Measurements from ENCODE around the gene ANO6.
"Not testable (repeated sequence)": the region's sequence is repeated elsewhere in the genome, so short reads cannot be mapped to it uniquely, and the experiment has no call there.

ANO6 gene

GRCh38 chr12:45355730-45356129, 139.8 kb downstream of the ANO6 start:
- Mint-ChIP-seq H3K27me3 (no peaks in the 10 kb centered on the region), H3K9me3 (no peaks in the 10 kb centered on the region), H3K36me3 (peaks cover 40% of the 10 kb centered on the region), H3K4me3 (no peak overlapping the region), H3K4me1 (peaks cover 6% of the 10 kb centered on the region), H3K27ac (peak overlapping the region; percentile 28)
- ATAC-seq (ENCODE audit: low read depth) (no peak), DNase-seq (ENCODE audit: low spot score in 2 of 2) (no peak)

- DNase-seq (ENCODE audit: low spot score in 2 of 2) (no peak), ATAC-seq (ENCODE audit: low read depth) (no peak)
- Mint-ChIP-seq H3K4me1 (peaks cover 6% of the 10 kb centered on the region), H3K27me3 (no peaks in the 10 kb centered on the region), H3K9me3 (no peaks in the 10 kb centered on the region), H3K27ac (no peak overlapping the region), H3K36me3 (peaks cover 37% of the 10 kb centered on the region), H3K4me3 (no peak overlapping the region)
These were observed 141.1 kb downstream of the ANO6 start for GRCh38 chr12:45356822-45357538.

- no peaks in the 10 kb centered on the region for H3K9me3 Mint-ChIP-seq
- H3K36me3 Mint-ChIP-seq, result peaks cover 42% of the 10 kb centered on the region
- ATAC-seq (ENCODE audit: low read depth), result no peak
- DNase-seq (ENCODE audit: low spot score in 2 of 2), result no peak
- peaks cover 6% of the 10 kb centered on the region for H3K4me1 Mint-ChIP-seq
- H3K4me3 Mint-ChIP-seq, result no peak overlapping the region
- H3K27ac Mint-ChIP-seq, result no peak overlapping the region
- no peaks in the 10 kb centered on the region for H3K27me3 Mint-ChIP-seq
These were observed 141.9 kb downstream of the ANO6 start for GRCh38 chr12:45357539-45358417.

DNA sequence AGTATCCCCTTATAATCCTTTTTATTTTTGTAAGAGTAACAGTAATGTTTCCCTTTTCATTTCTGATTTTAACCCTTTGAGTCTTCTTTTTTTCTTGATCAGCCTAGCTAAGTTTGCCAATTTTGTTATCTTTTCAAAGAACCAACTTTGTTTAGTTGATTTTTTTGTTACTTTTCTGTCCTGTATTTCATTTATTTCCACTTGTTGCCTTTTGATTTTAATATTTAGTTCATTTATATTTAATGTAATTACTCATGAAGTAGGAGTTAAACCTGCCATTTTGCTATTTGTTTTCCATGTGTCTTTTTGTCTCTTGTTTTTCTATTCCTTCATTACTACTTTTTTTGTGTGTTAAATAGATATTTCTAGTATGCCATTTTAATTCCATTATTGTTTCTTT, 146.4 kb downstream of the ANO6 start:
- DNase-seq (ENCODE audit: low spot score in 2 of 2) (no peak), ATAC-seq (ENCODE audit: low read depth) (no peak)
- Mint-ChIP-seq H3K27me3 (no peaks in the 10 kb centered on the region), H3K27ac (no peak overlapping the region), H3K9me3 (peaks cover 12% of the 10 kb centered on the region), H3K4me3 (no peak overlapping the region), H3K4me1 (no peaks in the 10 kb centered on the region), H3K36me3 (peaks cover 55% of the 10 kb centered on the region)

- H3K9me3 Mint-ChIP-seq, result peaks cover 12% of the 10 kb centered on the region
- no peak overlapping the region for H3K27ac Mint-ChIP-seq
- no peaks in the 10 kb centered on the region for H3K27me3 Mint-ChIP-seq
- H3K36me3 Mint-ChIP-seq, result peaks cover 60% of the 10 kb centered on the region
- H3K4me1 Mint-ChIP-seq, result no peaks in the 10 kb centered on the region
- DNase-seq (ENCODE audit: low spot score in 2 of 2) (no peak), ATAC-seq (ENCODE audit: low read depth) (no peak)
- no peak overlapping the region for H3K4me3 Mint-ChIP-seq
These were observed 148.0 kb downstream of the ANO6 start for GRCh38 chr12:45363903-45364302.

- no peak overlapping the region for H3K4me3 Mint-ChIP-seq
- H3K27me3 Mint-ChIP-seq, result no peaks in the 10 kb centered on the region
- peaks cover 41% of the 10 kb centered on the region for H3K36me3 Mint-ChIP-seq
- peaks cover 11% of the 10 kb centered on the region for H3K9me3 Mint-ChIP-seq
- H3K4me1 Mint-ChIP-seq, result no peaks in the 10 kb centered on the region
- no peak overlapping the region for H3K27ac Mint-ChIP-seq
- DNase-seq (ENCODE audit: low spot score in 2 of 2) (no peak), ATAC-seq (ENCODE audit: low read depth) (no peak)
These were observed 153.1 kb downstream of the ANO6 start for GRCh38 chr12:45368841-45369489.

GRCh38 chr12:45377815-45378214, 161.9 kb downstream of the ANO6 start:
- H3K27ac Mint-ChIP-seq, result no peak overlapping the region
- no peak overlapping the region for H3K4me3 Mint-ChIP-seq
- ATAC-seq (ENCODE audit: low read depth), result no peak
- H3K36me3 Mint-ChIP-seq, result peaks cover 19% of the 10 kb centered on the region
- H3K9me3 Mint-ChIP-seq, result peaks cover 1% of the 10 kb centered on the region
- no peak for DNase-seq (ENCODE audit: low spot score in 2 of 2)
- H3K27me3 Mint-ChIP-seq, result no peaks in the 10 kb centered on the region
- H3K4me1 Mint-ChIP-seq, result no peaks in the 10 kb centered on the region

DNA sequence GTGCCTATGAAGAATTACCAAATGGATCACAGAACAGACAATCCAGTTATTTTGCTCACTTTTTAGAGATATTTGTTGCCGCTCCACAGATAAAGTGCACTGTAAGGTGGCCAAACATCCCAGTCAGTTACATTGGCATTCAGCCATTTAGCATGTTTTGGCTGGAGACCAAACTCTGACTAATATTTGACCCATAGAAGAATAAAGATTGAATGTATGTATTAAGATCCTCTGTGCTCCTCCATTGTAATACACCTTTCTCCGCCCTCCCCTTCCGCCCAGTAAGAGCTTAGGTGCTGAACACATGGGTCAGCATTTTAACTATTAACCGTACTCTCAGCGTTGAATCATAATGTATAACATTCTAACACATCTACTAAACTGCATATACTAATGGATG, 163.4 kb downstream of the ANO6 start:
- Mint-ChIP-seq H3K9me3 (peaks cover 1% of the 10 kb centered on the region), H3K4me3 (no peak overlapping the region), H3K27ac (no peak overlapping the region), H3K4me1 (no peaks in the 10 kb centered on the region), H3K36me3 (peaks cover 26% of the 10 kb centered on the region), H3K27me3 (no peaks in the 10 kb centered on the region)
- ATAC-seq (ENCODE audit: low read depth), result no peak
- no peak for DNase-seq (ENCODE audit: low spot score in 2 of 2)

GRCh38 chr12:45381351-45381750, 165.5 kb downstream of the ANO6 start:
- DNase-seq (ENCODE audit: low spot score in 2 of 2) (no peak), ATAC-seq (ENCODE audit: low read depth) (no peak)
- no peaks in the 10 kb centered on the region for H3K4me1 Mint-ChIP-seq
- no peaks in the 10 kb centered on the region for H3K27me3 Mint-ChIP-seq
- no peak overlapping the region for H3K4me3 Mint-ChIP-seq
- H3K9me3 Mint-ChIP-seq, result no peaks in the 10 kb centered on the region
- H3K27ac Mint-ChIP-seq, result no peak overlapping the region
- H3K36me3 Mint-ChIP-seq, result peaks cover 39% of the 10 kb centered on the region

DNA sequence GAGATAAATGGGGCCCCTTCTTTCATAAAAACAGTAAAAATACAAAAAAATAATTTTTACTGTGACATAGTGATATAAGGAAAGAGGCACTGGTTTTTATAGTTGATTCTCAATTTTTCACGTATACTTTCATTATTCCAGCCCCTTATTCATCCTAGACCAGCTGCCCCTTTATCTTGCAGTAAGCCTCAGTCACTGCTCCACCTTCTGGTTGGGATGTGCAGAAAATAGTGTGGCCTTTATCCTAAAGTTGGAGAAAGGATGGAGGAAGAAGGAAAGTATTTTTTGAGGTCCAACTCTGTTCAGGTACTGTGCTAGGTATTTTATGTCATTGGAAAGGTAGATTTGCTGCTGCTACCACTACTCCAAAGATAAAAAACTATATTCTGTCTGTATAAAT, 172.7 kb downstream of the ANO6 start:
- peaks cover 46% of the 10 kb centered on the region for H3K36me3 Mint-ChIP-seq
- no peak overlapping the region for H3K27ac Mint-ChIP-seq
- DNase-seq (ENCODE audit: low spot score in 2 of 2) (no peak), ATAC-seq (ENCODE audit: low read depth) (no peak)
- H3K27me3 Mint-ChIP-seq, result no peaks in the 10 kb centered on the region
- no peaks in the 10 kb centered on the region for H3K4me1 Mint-ChIP-seq
- H3K4me3 Mint-ChIP-seq, result no peak overlapping the region
- H3K9me3 Mint-ChIP-seq, result no peaks in the 10 kb centered on the region

DNA sequence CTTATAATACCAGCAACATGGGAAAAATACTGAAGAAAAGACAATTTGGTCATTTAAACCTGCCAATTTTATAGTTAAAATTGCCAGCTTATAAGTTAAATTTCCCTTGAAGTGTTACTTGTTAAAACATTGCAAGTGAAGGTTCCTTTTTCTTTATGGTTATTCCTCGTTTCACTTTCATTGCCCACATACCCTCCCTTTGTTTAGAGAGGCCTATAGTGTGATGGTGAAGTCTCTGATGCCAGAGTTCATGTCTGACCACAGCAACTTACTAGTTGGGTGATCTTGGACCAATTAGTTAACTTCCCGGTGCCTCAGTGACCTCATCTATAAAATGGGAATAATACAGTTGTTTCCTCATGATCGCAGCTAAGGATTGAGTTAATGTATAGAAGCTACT, 173.5 kb downstream of the ANO6 start:
- no peak overlapping the region for H3K27ac Mint-ChIP-seq
- H3K27me3 Mint-ChIP-seq, result no peaks in the 10 kb centered on the region
- ATAC-seq (ENCODE audit: low read depth) (no peak), DNase-seq (ENCODE audit: low spot score in 2 of 2) (no peak)
- H3K4me3 Mint-ChIP-seq, result no peak overlapping the region
- no peaks in the 10 kb centered on the region for H3K4me1 Mint-ChIP-seq
- H3K9me3 Mint-ChIP-seq, result no peaks in the 10 kb centered on the region
- H3K36me3 Mint-ChIP-seq, result peaks cover 43% of the 10 kb centered on the region

DNA sequence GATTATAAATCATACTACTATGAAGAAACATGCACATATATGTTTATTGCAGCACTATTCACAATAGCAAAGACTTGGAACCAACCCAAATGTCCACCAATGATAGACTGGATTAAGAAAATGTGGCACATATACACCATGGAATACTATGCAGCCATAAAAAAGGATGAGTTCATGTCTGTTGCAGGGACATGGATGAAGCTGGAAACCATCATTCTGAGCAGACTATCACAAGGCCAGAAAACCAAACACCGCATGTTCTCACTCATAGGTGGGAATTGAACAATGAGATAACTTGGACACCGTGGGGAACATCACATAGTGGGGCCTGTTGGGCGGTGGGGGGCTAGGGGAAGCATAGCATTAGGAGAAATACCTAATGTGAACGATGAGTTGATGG, 181.6 kb downstream of the ANO6 start:
- H3K27me3 Mint-ChIP-seq; ATAC-seq (ENCODE audit: low read depth); H3K4me1 Mint-ChIP-seq; H3K27ac Mint-ChIP-seq; H3K4me3 Mint-ChIP-seq; H3K9me3 Mint-ChIP-seq; DNase-seq (ENCODE audit: low spot score in 2 of 2): not testable (repeated sequence)
- peaks cover 34% of the 10 kb centered on the region for H3K36me3 Mint-ChIP-seq

- no peak overlapping the region for H3K4me3 Mint-ChIP-seq
- peaks cover 9% of the 10 kb centered on the region for H3K9me3 Mint-ChIP-seq
- peaks cover 30% of the 10 kb centered on the region for H3K36me3 Mint-ChIP-seq
- ATAC-seq (ENCODE audit: low read depth), result no peak
- no peaks in the 10 kb centered on the region for H3K27me3 Mint-ChIP-seq
- no peak for DNase-seq (ENCODE audit: low spot score in 2 of 2)
- no peaks in the 10 kb centered on the region for H3K4me1 Mint-ChIP-seq
- H3K27ac Mint-ChIP-seq, result no peak overlapping the region
These were observed 182.7 kb downstream of the ANO6 start for GRCh38 chr12:45398552-45398951.

DNA sequence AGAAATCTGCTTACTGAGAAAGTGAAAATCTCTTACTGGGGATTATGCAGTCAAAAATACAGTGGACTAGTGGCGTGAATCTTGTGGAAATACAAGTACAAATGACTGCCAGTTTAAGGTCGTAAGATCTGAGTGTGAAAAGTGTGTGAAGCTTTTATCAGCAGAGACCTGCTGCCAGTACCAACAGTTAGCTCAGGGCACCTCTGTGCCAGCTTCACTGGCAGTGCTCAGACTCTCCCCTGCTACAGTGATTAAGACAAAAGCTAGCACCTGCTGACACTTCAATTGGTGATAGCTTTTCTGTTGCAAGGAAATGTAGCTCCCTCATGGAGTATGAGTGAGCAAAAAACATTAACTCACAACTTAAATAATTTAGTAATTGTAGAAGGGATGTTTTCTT, 185.1 kb downstream of the ANO6 start:
- H3K4me3 Mint-ChIP-seq, result no peak overlapping the region
- no peak overlapping the region for H3K27ac Mint-ChIP-seq
- DNase-seq (ENCODE audit: low spot score in 2 of 2), result no peak
- H3K27me3 Mint-ChIP-seq, result no peaks in the 10 kb centered on the region
- no peaks in the 10 kb centered on the region for H3K4me1 Mint-ChIP-seq
- ATAC-seq (ENCODE audit: low read depth), result no peak
- H3K9me3 Mint-ChIP-seq, result peaks cover 4% of the 10 kb centered on the region
- H3K36me3 Mint-ChIP-seq, result peaks cover 34% of the 10 kb centered on the region
